Stimulated activated CD8-positive, alpha-beta memory T cell treated with anti-CD3 and anti-CD28 coated beads, Interleukin-15, amount 100 ng/mL, for 1 hour (primary cell): ENCODE results near the gene IRF4.

Source experiments
- DNase-seq: peaks from one replicate; pipeline ENCODE4 v3.0.0-alpha.2; 2020; ENCODE audit warnings: low read depth

The IRF4 gene

DNA sequence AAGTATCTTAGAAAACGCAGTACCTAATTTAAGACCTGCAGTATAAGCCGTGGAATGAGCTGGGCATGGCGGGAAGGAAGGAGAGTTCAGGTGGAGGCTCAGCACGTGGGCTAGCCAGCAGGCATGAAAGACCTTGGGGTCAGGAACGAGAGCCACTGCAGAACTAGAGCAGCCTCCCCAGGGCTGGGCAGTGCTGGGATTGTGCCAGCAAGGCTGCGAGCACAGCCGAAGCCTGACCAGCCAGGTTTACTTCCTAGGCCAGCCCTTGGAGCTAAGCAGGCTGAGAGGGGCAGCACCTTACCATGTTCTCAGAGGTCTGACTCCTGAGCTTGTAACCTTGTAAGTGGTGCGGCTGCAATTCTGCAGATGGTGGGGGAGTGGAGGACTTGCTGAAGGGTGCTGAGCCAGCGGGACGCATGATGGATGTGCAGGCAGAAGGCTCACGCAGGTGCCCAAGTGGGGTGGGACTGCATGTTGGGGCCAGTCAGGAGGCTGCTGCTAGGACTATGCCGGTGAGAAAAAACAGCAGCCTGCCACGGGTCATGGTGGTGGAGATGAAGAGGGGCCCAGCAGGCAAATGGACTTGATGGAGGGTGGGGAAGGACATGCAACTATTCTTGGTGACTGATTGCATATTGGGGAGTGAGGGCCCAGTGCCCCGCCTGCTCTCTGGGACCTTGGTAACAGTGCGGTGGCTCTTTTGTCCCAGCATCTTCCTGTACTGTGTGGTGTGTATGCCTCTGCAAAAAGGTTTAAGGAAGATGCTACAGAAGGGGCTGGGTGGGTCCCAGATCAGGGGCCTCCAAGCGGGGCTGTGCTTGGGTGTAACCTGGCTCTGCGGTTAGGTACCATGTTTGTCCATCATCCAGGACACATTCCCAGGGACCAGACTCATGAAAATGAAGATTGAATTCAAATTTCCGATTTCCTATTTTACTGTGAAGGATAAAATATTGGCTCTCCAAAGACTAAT lies 37.6 kb upstream of the IRF4 start:
- no peak for DNase-seq

DNA sequence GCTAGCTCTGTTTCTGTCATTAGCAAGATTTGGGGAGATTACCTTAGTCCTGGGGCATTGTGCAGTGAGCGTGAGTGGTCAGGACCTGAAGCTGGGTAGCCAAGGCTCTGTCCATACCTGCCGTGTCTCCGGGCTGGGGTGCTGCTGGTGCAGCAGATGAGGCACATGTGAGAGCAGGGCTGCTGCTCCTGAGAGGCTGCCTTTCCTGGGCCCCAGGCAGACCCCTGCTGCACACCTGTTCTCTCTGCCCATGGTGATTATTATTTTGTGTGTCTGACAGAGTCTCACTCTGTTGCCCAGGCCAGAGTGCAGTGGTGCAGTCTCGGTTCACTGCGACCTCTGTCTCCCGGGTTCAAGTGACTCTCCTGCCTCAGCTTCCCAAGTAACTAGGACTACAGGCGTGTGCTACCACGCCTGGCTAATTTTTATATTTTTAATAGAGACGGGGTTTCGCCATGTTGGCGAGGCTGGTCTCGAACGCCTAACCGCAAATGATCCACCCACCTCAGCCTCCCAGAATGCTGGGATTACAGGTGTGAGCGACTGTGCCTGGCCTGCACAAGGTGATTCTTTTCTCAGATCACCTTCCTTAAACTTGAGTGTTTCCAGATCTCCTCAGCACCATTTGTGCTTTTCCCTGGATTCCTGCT lies 36.8 kb upstream of the IRF4 start:
- no peak for DNase-seq

DNA sequence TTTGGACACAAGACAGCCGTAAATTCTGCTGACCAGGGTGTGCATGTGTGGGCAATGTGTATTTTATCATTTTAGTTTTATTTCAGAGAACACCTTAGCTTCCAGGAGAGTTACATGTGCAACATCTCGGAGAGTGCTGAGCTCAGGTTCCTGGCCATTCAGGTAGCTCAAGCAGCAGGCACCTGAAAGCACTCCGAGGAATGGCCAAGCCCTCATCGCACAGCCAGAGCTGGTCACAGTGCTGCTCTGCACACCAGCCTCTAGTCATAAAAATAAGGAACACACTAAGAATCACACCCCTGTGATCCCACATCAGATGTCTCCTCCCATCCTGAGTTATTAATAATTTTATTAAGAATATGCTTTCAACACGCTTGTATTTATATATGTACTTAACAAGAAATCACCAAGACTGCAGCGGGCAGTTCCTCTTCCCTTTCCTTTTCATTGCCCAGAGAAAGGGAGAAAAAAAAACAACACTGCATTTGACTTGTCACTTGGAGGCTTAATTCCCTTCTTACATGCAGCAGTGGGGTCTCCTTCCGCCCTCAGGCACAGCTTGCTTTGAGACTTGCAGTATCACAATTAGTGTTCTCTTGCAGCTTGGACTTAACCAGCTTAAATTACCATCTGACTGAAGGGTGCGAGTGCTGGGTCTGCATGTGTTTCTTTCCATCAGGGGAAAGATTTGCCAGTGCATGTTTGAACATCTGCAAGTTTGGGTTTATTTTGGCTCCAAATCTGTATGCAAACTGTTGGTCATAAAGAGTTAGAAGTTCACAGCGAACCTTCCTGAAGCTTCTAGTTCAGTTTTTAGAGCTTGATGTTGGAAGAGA lies 36.0 kb upstream of the IRF4 start:
- no peak for DNase-seq

DNA sequence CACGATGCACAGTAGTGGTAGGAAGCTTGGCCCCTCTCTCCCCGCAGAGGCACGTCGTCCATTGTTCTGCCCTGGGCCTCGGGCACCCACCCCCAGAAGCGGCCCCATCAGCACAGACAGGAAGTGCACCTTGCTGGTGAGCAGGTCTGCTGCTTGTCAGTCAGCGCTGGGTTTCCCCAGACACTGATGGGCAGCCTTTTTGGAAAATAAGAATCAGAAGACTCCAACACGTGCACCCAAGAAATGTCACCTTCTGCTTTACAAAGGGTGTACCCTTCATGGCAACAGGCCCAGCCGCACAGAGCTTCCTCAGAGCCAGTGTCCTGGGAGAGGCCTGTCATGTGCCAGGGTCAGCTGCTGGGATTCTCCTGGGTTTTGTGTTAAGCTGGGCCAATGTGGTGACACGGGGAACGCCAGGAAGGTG lies 34.7 kb upstream of the IRF4 start:
- DNase-seq = no peak

DNA sequence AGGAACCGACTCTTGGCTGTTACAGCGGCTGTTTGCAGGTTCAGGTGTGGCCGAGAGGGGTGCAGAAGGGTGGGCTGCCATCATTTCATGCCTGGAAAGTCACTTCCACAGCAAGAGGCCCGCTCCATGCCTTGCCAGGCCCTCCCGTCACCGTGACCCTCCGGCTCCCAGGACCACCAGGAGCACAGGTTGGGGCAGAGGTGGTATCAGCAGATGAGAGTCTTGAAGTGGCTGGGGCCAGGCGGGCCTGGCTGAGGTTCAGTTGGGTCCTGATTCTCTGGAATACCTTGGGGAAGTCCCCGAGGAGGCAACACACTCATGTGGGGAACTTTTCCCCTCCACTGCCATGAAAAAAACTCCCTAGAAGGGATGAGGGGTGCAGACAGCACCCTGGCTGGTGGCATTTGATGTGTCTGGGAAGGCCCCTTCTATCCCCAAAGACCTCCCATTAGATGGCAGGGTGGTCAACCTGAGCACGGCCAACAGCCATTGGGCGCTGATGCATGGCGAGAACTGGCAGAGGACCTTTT lies 34.2 kb upstream of the IRF4 start:
- no peak for DNase-seq

DNA sequence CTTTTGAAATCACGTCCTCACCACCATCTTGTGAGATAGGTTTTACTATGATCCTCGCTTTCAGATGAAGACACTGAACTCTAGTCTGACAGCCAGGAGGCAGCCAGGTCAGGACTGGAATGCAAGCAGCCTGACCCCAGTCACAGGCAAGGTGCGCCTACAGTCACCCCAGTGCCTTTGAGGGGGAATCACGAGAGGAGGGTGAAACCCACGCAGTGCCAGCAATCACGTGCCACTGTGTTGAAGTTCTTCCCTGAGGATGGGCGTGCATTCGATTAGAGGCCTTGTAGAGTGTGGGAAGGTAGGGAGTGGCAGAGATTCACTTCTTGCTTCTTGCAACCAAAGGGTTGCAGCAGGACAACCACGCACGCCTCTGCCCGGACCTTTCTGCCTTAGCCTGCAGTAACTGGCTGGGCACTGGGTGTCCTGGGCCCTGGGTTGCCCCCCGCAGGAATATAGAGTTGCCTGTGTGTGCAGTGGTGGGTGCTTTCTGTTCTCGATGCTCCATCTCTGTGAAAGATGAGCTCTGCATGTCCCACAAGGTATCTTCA lies 33.7 kb upstream of the IRF4 start:
- no peak for DNase-seq

DNA sequence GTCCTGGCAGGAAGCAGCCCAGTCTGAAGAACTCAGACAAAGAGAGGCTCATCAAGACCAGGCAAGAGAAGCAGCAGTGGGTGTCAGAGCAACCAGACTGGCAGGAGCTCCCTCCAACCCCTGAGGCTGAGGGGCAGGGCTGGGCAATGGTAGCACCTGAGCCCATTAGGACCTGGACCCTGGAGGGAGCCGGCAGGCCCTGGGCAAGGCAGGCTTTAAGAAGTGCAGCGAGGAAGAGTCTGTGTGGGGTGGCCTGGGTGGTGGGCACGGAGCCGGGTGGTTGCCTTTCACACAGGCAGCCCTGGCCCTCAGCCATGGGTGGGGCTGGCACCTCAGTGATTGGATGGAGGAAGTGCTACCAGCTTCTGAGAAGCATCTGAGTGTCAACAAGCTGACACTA lies 33.1 kb upstream of the IRF4 start:
- DNase-seq = no peak

DNA sequence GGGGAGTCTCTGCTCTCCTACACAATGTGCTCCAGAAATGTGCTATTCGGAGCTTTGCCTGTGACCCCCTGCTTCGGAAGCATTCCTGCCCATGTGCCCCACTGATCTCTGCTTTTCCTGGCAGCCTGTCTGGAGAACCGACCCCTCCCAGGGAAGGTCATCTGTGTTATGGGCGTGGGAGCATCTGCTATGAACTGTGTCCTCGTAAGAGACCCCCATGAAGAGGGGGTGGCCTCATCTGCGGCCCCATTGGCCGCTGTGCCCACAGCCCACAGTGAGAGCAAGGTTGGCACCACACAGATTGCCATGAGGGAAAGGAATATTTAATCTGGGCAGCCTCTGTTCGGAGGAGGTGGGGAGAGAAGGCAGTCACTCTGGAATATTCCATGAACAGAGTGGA lies 32.7 kb upstream of the IRF4 start:
- DNase-seq = no peak

DNA sequence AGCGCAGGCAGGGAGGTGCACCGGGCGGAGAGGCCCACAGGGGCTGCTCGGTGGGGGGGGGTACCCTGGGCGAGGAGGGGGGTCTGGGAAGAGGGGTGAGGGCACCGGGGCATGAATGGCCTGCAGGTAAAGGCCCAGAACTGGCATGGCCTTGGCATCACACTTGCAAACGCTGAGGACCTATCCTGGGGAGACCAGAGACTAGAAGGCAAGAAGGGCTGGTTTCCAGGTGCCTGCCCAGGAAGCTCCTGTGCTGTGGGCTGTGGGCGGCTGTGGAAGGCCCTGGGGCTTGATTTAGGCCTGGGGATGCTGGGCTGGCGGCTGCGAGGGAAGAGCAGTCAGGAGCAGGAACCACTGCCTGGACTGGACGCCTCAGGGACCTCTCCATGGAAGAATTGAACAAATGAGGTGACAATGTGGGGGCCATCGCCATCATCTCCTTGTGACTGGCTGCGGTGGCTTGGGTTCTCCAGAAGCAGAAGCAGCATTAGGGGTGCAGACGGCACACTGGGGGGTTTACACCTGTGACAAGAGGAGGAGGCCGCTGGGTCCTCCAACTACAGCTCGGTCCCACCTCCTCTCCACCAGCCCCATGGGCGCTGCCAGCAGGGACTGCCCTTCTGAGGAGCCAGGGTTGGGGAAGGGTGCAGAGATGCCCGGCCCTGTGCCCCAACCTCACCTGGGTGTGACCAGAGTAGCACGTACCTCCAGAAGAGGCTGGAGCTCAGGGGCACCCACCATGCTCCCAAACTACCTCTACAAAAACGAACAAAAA lies 32.1 kb upstream of the IRF4 start:
- DNase-seq = no peak

DNA sequence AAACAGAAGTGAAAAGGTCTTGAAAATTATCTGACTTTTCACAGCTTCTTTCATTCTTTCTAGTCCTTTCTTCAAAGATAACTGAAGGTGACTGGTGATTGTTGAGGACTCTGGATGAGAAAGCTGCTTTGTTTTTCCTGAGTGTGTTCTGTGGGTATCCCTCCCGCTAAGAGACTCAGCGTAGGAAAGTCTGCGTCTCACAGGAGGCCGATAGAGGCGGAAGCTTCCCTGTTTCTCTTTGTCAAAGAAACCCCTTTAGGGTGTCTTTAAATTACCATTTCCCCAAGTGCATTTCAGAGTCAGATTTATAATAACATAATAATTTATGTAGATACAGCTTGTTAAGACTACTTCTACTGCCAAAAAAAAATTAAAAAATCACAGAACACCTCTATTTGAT lies 31.2 kb upstream of the IRF4 start:
- no peak for DNase-seq

DNA sequence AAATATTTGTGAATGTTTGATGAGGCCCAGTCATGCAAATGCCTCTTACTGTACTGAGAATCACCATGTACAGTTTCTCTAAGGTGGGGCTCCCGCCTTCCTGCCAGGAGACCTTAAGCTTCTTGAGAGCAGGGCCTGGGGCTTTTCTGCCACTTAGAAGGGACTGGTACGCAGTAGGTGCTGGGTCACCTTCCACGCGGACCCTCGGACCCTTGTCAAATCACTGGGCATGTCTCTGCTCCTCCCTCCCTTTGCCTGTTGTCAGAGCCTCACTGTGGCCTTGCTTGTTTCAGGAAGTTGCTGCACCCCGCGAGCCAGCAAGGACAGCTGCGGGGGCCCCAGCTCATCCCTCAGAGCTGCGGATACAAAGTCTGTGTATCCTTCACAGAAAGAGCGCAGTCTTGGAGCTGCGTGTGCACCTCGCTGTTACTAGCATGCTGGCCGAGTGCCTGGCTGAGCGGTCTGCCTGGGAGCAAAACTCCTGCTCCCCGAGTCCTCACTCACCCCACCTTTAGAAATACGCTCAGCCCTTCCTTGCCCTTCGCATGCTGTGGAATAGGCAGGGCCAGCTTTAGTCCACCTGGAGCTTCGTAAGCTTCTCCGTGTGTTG lies 30.7 kb upstream of the IRF4 start:
- DNase-seq = no peak

DNA sequence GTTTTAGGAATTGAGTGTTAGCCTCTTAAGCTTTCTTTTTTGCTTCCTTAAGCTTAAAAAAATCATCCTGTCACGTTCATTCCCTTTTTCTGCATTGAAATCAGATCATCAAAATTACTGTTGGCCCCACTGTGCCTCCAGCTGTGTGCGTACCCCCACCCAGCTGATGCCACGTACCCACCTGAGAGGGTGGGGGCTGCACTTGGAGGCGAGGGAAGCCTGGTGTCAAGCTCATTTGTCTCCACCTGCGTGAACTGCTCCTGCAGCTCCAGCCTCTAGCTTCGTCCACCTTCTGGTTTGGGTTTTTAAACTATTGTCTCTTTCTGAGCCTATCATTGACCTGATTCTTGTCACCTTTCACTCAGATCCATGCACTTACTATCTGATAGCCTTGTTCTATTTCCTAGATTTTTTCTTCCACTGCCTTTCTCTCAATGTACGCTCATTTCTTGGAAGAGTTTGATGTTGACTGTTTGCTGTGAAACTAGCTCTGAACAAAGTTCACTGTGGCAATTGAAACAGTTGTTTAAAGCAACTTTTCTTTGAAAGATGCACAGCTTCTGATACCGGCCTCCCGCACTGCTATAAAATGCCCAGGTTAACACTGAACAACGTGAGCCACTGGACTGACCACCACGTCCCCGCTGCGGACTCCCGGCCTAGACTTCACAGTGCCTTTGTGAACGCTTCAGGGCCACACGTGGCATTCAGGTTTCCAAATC lies 30.0 kb upstream of the IRF4 start:
- no peak for DNase-seq

DNA sequence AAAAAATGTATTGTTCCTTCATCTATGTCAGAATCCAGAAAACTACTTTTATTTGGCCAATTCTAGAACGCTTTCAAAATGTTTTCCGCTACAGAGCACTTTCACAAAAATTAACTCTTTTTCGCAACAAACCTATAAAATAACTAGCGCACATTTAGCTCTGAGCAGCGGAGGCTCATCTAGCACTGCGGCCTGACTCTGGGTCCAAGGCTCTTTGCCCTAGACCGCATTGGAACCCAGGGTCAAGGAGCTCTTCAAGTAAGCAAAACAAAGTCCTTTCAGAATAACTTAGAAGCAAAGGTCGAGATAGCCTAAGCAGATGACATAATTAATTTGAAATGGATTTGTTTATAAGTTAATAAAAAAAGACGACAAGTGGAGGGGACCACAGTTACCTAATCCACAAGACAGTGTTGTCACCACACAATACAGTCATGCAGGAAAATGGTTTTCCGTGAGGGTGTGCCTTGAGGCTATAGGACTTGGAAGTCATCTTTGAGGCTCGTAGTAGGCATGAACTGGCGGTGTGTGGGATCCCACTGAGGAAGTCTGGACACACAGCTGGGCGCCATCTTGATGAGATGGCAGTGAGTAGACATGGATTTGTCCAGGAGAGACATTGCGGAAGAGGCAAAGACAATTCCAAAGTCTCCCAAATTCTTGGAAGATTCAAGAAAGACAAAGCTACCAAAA lies 29.2 kb upstream of the IRF4 start:
- DNase-seq = no peak

DNA sequence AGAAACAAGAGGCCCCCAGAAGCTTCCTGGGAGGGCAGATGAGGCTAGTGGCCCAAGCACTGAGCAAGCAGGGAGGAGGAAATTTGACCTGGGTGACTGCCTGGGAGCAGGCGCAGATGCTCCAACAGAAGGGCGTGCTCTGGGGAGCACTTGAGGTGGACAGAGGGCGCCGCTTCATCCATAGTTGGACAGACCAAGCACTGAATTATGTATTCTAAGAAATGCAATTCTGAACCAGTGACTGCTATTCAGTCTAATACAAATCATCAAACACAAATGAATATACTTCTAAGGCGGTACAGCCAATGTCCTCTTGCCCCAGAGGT lies 28.7 kb upstream of the IRF4 start:
- DNase-seq = no peak

DNA sequence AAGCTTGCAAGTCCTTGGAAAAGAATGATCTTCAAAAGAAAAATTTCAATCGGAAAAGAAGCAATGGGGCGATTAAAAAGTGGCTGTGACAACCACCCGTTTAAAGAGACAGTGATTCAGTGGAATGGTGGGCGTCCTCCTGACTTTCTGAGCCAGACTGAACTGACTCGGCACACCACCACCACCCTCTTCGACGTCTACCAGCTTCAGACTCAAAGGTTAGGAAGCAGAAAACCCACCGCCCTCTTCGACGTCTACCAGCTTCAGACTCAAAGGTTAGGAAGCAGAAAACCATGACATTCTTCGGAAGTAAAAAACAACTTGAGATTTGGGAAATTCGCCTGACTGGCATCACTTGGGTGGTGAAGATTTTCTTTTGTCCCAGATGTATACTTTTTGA lies 28.3 kb upstream of the IRF4 start:
- no peak for DNase-seq

DNA sequence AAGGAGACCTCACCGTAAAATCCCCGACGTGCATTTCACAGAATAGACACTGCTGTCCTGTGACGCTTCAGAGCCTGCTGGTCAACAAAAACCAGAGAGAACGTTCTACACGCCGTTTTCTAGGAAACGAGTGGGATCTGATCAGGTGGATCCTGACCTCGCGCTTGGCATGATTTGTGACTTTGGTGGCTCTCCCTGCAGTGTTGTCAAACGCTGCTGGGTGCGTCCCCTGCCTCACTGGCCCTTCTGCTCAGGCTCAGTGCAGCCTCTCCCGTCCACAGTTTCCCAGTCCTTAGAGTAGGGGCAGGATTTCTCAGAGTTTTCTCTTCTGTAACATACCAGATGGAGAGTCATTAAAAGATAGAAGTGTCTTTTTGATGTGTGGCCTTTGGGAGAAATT lies 27.6 kb upstream of the IRF4 start:
- no peak for DNase-seq

DNA sequence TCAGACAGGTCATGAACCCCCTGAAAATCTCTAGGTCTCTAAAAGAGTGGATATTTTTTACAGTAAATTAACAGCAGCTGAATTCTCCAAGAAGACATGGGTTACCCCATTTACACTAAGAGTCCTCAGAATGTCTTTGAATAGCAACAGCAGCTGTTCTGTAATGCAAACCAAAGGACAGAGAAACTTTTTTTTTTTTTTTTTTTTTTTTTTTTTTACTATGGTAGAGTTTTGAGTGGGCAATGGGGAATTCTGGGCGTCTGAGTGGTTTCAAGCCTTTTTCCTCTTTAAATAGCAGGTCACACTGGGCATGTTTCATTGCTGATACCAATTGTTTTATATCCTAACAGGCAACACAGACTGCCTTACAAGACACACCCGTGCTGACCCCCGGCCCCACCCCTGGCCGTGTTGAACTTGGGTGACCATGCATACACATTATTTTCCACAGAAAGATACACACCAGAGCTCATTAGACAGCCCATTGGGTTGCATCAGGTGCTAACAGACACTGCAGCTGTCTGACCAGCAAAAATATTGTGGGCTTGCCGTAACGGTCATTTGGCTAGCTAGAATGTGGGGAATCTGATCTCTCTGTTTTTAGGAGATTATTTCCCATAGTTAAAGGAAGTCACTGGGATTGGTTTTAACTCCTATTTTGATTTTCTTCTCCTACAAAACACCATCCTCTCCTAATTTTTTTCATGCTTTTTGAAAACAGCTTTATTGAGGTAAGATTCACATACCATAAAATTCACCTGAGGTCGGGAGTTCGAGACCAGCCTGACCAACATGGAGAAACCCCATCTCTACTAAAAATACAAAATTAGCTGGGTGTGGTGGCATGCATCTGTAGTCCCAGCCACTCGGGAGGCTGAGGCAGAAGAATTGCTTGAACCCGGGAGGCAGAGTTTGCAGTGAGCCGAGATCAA lies 26.7 kb upstream of the IRF4 start:
- DNase-seq = no peak

DNA sequence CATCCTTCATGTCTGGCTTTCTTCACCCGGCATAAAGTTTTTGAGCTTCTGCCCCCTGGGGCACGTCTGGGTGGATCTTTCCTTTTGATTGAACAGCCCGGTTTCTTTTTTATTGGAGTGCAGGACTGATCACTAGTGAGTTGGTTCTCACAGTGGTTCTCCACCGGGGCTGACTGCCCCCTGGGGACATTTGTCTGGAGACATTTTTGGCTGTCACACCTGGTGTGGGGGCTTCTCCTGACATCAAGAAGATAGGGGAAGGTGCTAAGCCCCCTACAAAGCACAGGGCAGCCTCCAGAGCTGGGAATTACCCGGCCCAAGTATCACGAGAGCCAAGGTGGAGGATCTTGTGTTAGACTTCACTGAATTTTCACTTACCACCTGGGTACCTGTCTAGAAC lies 25.7 kb upstream of the IRF4 start:
- no peak for DNase-seq
